Peyer's patch (tissue), 4 donors: ENCODE results near the gene PFKL.

ENCODE experiments used
- POLR2A ChIP-seq, 2 donors: fragments of 450-650 bp; IDR thresholded peaks; one replicate each; pipeline ENCODE4 v1.5.1; 2017; ENCODE audit warnings: antibody characterized with exemption in 2 of 2, mild to moderate bottlenecking in 2 of 2, moderate library complexity in 2 of 2
- TF ChIP-seq, protein P1 (sequence below), 6 experiments: fragments of 450-650 bp in 4 of 6; fragments of 200-600 bp in 2 of 6; sonication (generic) in 1 of 6; IDR thresholded peaks; one replicate each; pipeline ENCODE4 v1.5.1; 2017 to 2019; ENCODE audit warnings: antibody characterized with exemption in 6 of 6, mild to moderate bottlenecking in 3 of 6, moderate library complexity in 1 of 6

GRCh38 chr21:44263221-44263760, 36.6 kb upstream of the PFKL start:
- TF ChIP-seq, protein P1, sequence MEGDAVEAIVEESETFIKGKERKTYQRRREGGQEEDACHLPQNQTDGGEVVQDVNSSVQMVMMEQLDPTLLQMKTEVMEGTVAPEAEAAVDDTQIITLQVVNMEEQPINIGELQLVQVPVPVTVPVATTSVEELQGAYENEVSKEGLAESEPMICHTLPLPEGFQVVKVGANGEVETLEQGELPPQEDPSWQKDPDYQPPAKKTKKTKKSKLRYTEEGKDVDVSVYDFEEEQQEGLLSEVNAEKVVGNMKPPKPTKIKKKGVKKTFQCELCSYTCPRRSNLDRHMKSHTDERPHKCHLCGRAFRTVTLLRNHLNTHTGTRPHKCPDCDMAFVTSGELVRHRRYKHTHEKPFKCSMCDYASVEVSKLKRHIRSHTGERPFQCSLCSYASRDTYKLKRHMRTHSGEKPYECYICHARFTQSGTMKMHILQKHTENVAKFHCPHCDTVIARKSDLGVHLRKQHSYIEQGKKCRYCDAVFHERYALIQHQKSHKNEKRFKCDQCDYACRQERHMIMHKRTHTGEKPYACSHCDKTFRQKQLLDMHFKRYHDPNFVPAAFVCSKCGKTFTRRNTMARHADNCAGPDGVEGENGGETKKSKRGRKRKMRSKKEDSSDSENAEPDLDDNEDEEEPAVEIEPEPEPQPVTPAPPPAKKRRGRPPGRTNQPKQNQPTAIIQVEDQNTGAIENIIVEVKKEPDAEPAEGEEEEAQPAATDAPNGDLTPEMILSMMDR (IDR thresholded peaks at IDR 0.05): no peak
- no peak for TF ChIP-seq POLR2A (IDR thresholded peaks at IDR 0.05)
